ENCODE results near the gene SLAMF8.
A peak's percentile ranks its signal among the peaks of the same experiment; 100 is the strongest.

The SLAMF8 gene

DNA sequence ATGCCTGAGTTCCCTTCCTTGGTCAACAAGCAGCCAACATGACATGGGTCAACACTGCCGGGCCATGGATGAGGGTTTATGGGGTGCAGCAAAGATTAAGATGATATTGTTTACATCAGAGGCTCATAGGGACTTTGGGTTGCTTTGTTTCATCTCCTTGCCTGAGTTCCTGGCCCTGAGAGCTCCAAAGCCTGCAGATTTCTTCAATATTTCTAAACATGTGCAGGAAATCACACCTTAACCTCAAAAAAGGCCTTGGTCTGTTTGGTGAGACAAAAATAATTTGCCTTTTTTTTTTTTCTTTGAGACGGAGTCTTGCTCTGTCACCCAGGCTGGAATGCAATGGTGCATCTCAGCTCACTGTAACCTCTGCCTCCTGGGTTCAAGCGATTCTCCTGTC lies 876 bp downstream of the SLAMF8 start:
- H3K4me2 ChIP-seq (ENCODE audit: low read length): no peak overlapping the region
- peaks cover 32% of the 10 kb centered on the region for H3K27me3 ChIP-seq (ENCODE audit: low read depth, low read length)
- no peak overlapping the region for H3K9ac ChIP-seq (ENCODE audit: low read length)
- H4K20me1 ChIP-seq (ENCODE audit: insufficient read depth, low read length): no peaks in the 10 kb centered on the region
- no peaks in the 10 kb centered on the region for H3K79me2 ChIP-seq (ENCODE audit: low read length)
- no peak overlapping the region for H3K4me3 ChIP-seq (ENCODE audit: low read length)
- no peaks in the 10 kb centered on the region for H3K9me3 ChIP-seq (ENCODE audit: insufficient read depth, low read length)
- H2AFZ ChIP-seq (ENCODE audit: low read depth, low read length): no peak overlapping the region
- no peak for TF ChIP-seq CTCF (IDR thresholded peaks at IDR 0.05; ENCODE audit: low read depth, low read length)
- no peak for TF ChIP-seq EZH2phosphoT487 (IDR thresholded peaks at IDR 0.05; ENCODE audit: low read depth)
- no peak overlapping the region for H3K27ac ChIP-seq (ENCODE audit: low read length)
- H3K36me3 ChIP-seq (replicated peaks; ENCODE audit: low read depth, low read length): no peaks in the 10 kb centered on the region
- peaks cover 32% of the 10 kb centered on the region for H3K4me1 ChIP-seq (ENCODE audit: low read length)

DNA sequence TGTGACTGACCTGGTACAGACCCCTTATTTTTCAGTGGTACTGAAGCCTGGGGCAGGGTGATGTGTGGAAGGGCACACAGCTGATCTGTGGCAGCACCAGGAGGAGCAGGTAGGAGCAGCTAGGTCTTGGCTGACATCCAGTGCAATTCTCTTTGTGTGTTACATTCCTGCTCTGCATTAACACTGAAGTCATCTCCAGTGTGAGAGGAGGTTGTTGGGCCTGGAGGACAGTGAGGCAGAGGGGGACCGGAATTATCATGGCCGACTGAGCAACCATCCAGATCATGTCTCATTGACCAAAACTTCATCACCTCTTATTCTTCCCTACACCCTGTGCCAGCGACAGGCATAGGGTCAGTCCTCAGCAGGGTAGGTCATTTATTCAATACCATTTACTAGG lies 1.5 kb downstream of the SLAMF8 start:
- peaks cover 29% of the 10 kb centered on the region for H3K27me3 ChIP-seq (ENCODE audit: low read depth, low read length)
- H3K79me2 ChIP-seq (ENCODE audit: low read length): no peaks in the 10 kb centered on the region
- H3K9me3 ChIP-seq (ENCODE audit: insufficient read depth, low read length): no peaks in the 10 kb centered on the region
- TF ChIP-seq EZH2phosphoT487 (IDR thresholded peaks at IDR 0.05; ENCODE audit: low read depth) (no peak), CTCF (IDR thresholded peaks at IDR 0.05; ENCODE audit: low read depth, low read length) (no peak)
- H3K36me3 ChIP-seq (replicated peaks; ENCODE audit: low read depth, low read length): no peaks in the 10 kb centered on the region
- H4K20me1 ChIP-seq (ENCODE audit: insufficient read depth, low read length): no peaks in the 10 kb centered on the region
- no peak overlapping the region for H2AFZ ChIP-seq (ENCODE audit: low read depth, low read length)
- no peak overlapping the region for H3K27ac ChIP-seq (ENCODE audit: low read length)
- H3K4me1 ChIP-seq (ENCODE audit: low read length): peaks cover 32% of the 10 kb centered on the region
- H3K4me3 ChIP-seq (ENCODE audit: low read length): no peak overlapping the region
- peak overlapping the region; percentile 66 for H3K4me2 ChIP-seq (ENCODE audit: low read length)
- no peak overlapping the region for H3K9ac ChIP-seq (ENCODE audit: low read length)

DNA sequence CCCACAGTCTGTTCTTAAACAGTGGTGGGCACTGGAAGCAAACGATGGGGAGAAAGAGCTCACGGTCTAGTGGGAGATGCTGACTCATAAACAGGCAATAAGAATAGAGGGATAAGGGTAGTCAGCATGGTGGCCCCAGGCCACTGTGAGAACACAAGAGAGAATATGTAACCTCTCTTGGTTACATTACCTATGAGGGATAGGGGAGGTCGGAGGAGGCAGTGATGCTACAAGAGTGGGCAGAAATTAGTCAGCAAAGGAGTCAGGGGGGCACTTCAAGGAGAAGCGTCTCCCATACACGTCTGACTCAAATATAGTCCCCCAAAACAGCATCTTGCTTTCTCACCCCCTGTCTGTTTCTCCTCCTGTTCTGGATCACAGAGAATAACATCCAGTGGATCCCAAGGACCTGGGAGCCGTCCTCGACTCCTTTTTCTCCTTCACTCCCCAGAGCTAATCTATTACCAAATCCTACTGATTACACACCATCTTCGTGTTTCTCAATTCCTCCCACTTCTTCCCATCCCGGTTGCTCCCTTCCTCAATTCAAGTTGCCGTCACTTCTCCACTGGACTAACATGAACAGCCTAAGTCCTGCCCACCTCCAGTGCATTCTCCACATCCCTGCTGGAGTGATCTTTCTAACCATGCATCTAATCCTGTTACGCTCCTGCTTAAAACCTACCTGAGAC lies 2.1 kb downstream of the SLAMF8 start:
- Histone ChIP-seq H3K9ac (ENCODE audit: low read length) (no peak overlapping the region), H3K4me3 (ENCODE audit: low read length) (peak overlapping the region; percentile 38), H3K9me3 (ENCODE audit: insufficient read depth, low read length) (no peaks in the 10 kb centered on the region), H3K4me1 (ENCODE audit: low read length) (peaks cover 32% of the 10 kb centered on the region), H3K27me3 (ENCODE audit: low read depth, low read length) (peaks cover 29% of the 10 kb centered on the region), H3K79me2 (ENCODE audit: low read length) (no peaks in the 10 kb centered on the region), H3K27ac (ENCODE audit: low read length) (no peak overlapping the region), H3K36me3 (replicated peaks; ENCODE audit: low read depth, low read length) (no peaks in the 10 kb centered on the region), H2AFZ (ENCODE audit: low read depth, low read length) (no peak overlapping the region), H4K20me1 (ENCODE audit: insufficient read depth, low read length) (no peaks in the 10 kb centered on the region), H3K4me2 (ENCODE audit: low read length) (peak overlapping the region; percentile 66)
- TF ChIP-seq CTCF (IDR thresholded peaks at IDR 0.05; ENCODE audit: low read depth, low read length): no peak
- no peak for TF ChIP-seq EZH2phosphoT487 (IDR thresholded peaks at IDR 0.05; ENCODE audit: low read depth)

DNA sequence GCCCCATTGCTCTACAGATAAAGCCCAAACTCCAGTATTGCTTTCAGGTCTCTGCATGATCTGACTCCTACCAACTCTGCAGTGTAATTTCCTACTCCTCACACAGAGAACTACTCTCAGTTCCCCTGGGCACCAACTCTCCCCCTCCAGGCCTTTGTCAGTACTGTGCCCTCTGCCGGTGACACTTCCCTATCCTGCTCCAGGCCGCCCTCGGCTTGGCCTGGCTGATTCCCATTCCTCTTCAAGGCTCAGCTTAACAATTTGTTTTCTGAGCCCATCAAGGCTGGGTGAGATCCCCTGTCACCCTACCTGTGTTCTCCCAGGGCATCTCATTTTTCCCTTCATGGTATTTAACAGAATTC lies 2.6 kb downstream of the SLAMF8 start:
- Histone ChIP-seq H3K4me2 (ENCODE audit: low read length) (peak overlapping the region; percentile 66), H3K27me3 (ENCODE audit: low read depth, low read length) (peaks cover 29% of the 10 kb centered on the region), H3K4me1 (ENCODE audit: low read length) (peaks cover 32% of the 10 kb centered on the region), H3K27ac (ENCODE audit: low read length) (no peak overlapping the region), H3K36me3 (replicated peaks; ENCODE audit: low read depth, low read length) (no peaks in the 10 kb centered on the region), H4K20me1 (ENCODE audit: insufficient read depth, low read length) (no peaks in the 10 kb centered on the region), H3K9me3 (ENCODE audit: insufficient read depth, low read length) (no peaks in the 10 kb centered on the region), H3K9ac (ENCODE audit: low read length) (no peak overlapping the region), H3K79me2 (ENCODE audit: low read length) (no peaks in the 10 kb centered on the region), H3K4me3 (ENCODE audit: low read length) (peak overlapping the region; percentile 38), H2AFZ (ENCODE audit: low read depth, low read length) (no peak overlapping the region)
- TF ChIP-seq CTCF (IDR thresholded peaks at IDR 0.05; ENCODE audit: low read depth, low read length): peak; percentile 93
- no peak for TF ChIP-seq EZH2phosphoT487 (IDR thresholded peaks at IDR 0.05; ENCODE audit: low read depth)

Measured in OCI-LY3 (cell line).